Peyer's patch (tissue), 4 donors: ENCODE measurements around the gene ANO7. TPM values are rescaled to one million over a fixed set of nuclear protein-coding genes. Genes with fewer than 3 reads are reported as not detected.

ENCODE experiments used
- DNase-seq, 3 donors: peaks; one replicate each; pipeline ENCODE4 v3.0.0-alpha.2; 2017 to 2019
- H3K27ac ChIP-seq, 4 donors: fragments of 200-600 bp; sonication (generic); one replicate each; pipeline ENCODE4 v1.5.1; 2016 to 2019
- H3K27me3 ChIP-seq, 2 donors: fragments of 200-600 bp; sonication (generic); one replicate each; pipeline ENCODE4 v1.5.1; 2019
- H3K36me3 ChIP-seq, 3 donors: fragments of 200-600 bp; sonication (generic); one replicate each; pipeline ENCODE4 v1.5.1; 2016 to 2019
- H3K4me1 ChIP-seq, 4 donors: fragments of 200-600 bp; sonication (generic); one replicate each; pipeline ENCODE4 v1.5.1; 2016 to 2019
- H3K4me3 ChIP-seq, 4 donors: fragments of 200-600 bp; sonication (generic); 1 replicate in 3 of 4; 2 replicates in 1 of 4; pipeline ENCODE4 v1.5.1; 2016 to 2019; ENCODE audit warnings: mild to moderate bottlenecking in 1 of 4
- H3K9me3 ChIP-seq, 4 donors: fragments of 200-600 bp; sonication (generic); one replicate each; pipeline ENCODE4 v1.5.1; 2016 to 2019; ENCODE audit warnings: mild to moderate bottlenecking in 1 of 4
- CTCF ChIP-seq, 6 experiments: fragments of 450-650 bp in 4 of 6; fragments of 200-600 bp in 2 of 6; sonication (generic) in 1 of 6; IDR thresholded peaks; one replicate each; pipeline ENCODE4 v1.5.1; 2017 to 2019; ENCODE audit warnings: antibody characterized with exemption in 6 of 6, mild to moderate bottlenecking in 3 of 6, moderate library complexity in 1 of 6
- POLR2A ChIP-seq, 2 donors: fragments of 450-650 bp; IDR thresholded peaks; one replicate each; pipeline ENCODE4 v1.5.1; 2017; ENCODE audit warnings: antibody characterized with exemption in 2 of 2, mild to moderate bottlenecking in 2 of 2, moderate library complexity in 2 of 2
- total RNA-seq, 4 donors: library from RNA; depleted of rRNA; stranded (reverse); fragments of >200 nt; gene quantifications; one replicate each; pipeline ENCODE4 v1.1.0, GENCODE V29; 2016

ANO7 gene
- total RNA-seq, result 100 to 1,000 TPM in 3 of 4 donors, 10 to 100 TPM in 1; 89.1 to 188 (median 102) TPM

GRCh38 chr2:241188361-241189092 is at the start of gene ANO7:
TSS of gene ANO7 (plus strand) at chr2:241188677. CDS start at chr2:241190064, 1,387 bp downstream.
- Histone ChIP-seq H3K27me3 (no peaks in the 10 kb centered on the region), H3K9me3 (no peaks in the 10 kb centered on the region), H3K36me3 (peaks cover 0 to 2% (median 0%) of the 10 kb centered on the region in 3 donors), H3K4me3 (peak within 1 kb of the TSS in 3 of 4 donors; percentile 9 to 32 (median 31)), H3K27ac (peak within 1 kb of the TSS in 2 of 4 donors; percentile 35 to 39), H3K4me1 (no peaks in the 10 kb centered on the region)
- peak in 1 of 2 donors; percentile 37 for TF ChIP-seq POLR2A (IDR thresholded peaks at IDR 0.05)
- TF ChIP-seq CTCF (IDR thresholded peaks at IDR 0.05), result no peak
- DNase-seq, result peak in 2 of 3 donors; percentile 66 to 72

GRCh38 chr2:241139531-241140444 is 48.7 kb upstream of the ANO7 start:
- no peaks in the 10 kb centered on the region for H3K4me1 ChIP-seq
- peak in 2 of 3 donors; percentile 33 to 37 for DNase-seq
- no peaks in the 10 kb centered on the region for H3K9me3 ChIP-seq
- H3K27ac ChIP-seq, result no peak overlapping the region
- H3K36me3 ChIP-seq, result peaks cover 0 to 13% (median 0%) of the 10 kb centered on the region in 3 donors
- TF ChIP-seq CTCF (IDR thresholded peaks at IDR 0.05) (no peak), POLR2A (IDR thresholded peaks at IDR 0.05) (no peak)
- no peaks in the 10 kb centered on the region for H3K27me3 ChIP-seq
- no peak overlapping the region for H3K4me3 ChIP-seq

GRCh38 chr2:241140445-241140840 is 48.0 kb upstream of the ANO7 start:
- peaks cover 0 to 13% (median 0%) of the 10 kb centered on the region in 3 donors for H3K36me3 ChIP-seq
- H3K27me3 ChIP-seq, result no peaks in the 10 kb centered on the region
- H3K27ac ChIP-seq, result no peak overlapping the region
- no peak overlapping the region for H3K4me3 ChIP-seq
- no peaks in the 10 kb centered on the region for H3K4me1 ChIP-seq
- no peak for TF ChIP-seq POLR2A (IDR thresholded peaks at IDR 0.05)
- TF ChIP-seq CTCF (IDR thresholded peaks at IDR 0.05), result no peak
- peak in 1 of 3 donors; percentile 12 for DNase-seq
- H3K9me3 ChIP-seq, result no peaks in the 10 kb centered on the region

- peaks cover 0 to 13% (median 0%) of the 10 kb centered on the region in 3 donors for H3K36me3 ChIP-seq
- TF ChIP-seq POLR2A (IDR thresholded peaks at IDR 0.05) (no peak), CTCF (IDR thresholded peaks at IDR 0.05) (no peak)
- peak in 1 of 3 donors; percentile 35 for DNase-seq
Observed at GRCh38 chr2:241141214-241141770, 47.2 kb upstream of the ANO7 start.

GRCh38 chr2:241142063-241142462 is 46.4 kb upstream of the ANO7 start:
- H3K27ac ChIP-seq, result no peak overlapping the region
- DNase-seq, result no peak
- TF ChIP-seq POLR2A (IDR thresholded peaks at IDR 0.05) (no peak), CTCF (IDR thresholded peaks at IDR 0.05) (no peak)
- H3K9me3 ChIP-seq, result no peaks in the 10 kb centered on the region
- no peaks in the 10 kb centered on the region for H3K27me3 ChIP-seq
- peaks cover 0 to 13% (median 0%) of the 10 kb centered on the region in 3 donors for H3K36me3 ChIP-seq
- no peak overlapping the region for H3K4me3 ChIP-seq
- H3K4me1 ChIP-seq, result no peaks in the 10 kb centered on the region

More at GRCh38 chr2:241141214-241141770, 47.2 kb upstream of the ANO7 start:
- H3K4me3 ChIP-seq, result no peak overlapping the region
- H3K27ac ChIP-seq, result no peak overlapping the region
- no peaks in the 10 kb centered on the region for H3K27me3 ChIP-seq
- H3K4me1 ChIP-seq, result no peaks in the 10 kb centered on the region
- H3K9me3 ChIP-seq, result no peaks in the 10 kb centered on the region
